Neural progenitor cell (in vitro differentiated cells): ENCODE data around the gene ZDHHC1.
A peak's percentile ranks its signal among the peaks of the same experiment; 100 is the strongest.

Source experiments
- EZH2phosphoT487 ChIP-seq: fragments of 200-600 bp; sonication (generic); IDR thresholded peaks from 2 replicates; pipeline ENCODE4 v1.6.1; 2017; ENCODE audit warnings: antibody characterized with exemption
- TF ChIP-seq, protein P1 (sequence below): fragments of 200-600 bp; sonication (generic); IDR thresholded peaks from 2 replicates; pipeline ENCODE4 v1.5.1; 2017; ENCODE audit warnings: antibody characterized with exemption, mild to moderate bottlenecking

DNA sequence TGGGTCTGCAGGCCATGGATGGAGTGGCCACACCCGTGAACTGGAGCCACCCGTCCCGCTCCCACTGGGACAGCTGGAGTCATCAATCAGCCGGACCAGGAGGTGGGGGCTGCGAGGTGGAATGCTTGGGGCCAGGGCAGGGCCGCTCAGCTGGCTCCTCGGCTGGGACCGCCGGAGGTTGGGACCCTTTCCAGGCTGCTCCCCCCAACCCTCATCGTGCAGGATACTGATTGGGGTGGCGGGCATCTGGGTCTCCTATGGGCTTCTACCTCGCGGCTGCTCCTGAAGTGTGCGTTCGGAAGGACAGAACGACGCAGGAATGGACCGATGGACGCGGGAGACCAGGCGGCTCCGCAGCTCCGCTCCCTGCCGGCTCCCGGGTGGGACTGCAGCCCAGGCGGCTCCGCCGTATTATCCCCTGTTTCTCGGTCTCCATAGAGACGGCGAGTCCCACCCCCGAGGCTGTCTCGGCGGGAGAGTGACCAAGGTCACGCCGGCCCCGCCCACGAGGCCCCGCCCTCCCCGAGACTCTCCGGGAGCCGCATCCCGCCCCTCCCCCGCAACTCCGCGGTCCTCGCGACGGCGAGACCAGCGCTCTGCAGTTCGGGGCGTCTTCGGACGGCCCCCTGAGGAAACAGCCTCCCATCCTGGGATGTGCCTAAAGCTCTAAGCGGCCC is 23.0 kb downstream of the ZDHHC1 start, which contains the start of gene TPPP3:
- TF ChIP-seq, protein P1, sequence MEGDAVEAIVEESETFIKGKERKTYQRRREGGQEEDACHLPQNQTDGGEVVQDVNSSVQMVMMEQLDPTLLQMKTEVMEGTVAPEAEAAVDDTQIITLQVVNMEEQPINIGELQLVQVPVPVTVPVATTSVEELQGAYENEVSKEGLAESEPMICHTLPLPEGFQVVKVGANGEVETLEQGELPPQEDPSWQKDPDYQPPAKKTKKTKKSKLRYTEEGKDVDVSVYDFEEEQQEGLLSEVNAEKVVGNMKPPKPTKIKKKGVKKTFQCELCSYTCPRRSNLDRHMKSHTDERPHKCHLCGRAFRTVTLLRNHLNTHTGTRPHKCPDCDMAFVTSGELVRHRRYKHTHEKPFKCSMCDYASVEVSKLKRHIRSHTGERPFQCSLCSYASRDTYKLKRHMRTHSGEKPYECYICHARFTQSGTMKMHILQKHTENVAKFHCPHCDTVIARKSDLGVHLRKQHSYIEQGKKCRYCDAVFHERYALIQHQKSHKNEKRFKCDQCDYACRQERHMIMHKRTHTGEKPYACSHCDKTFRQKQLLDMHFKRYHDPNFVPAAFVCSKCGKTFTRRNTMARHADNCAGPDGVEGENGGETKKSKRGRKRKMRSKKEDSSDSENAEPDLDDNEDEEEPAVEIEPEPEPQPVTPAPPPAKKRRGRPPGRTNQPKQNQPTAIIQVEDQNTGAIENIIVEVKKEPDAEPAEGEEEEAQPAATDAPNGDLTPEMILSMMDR = peak; percentile 66
- TF ChIP-seq EZH2phosphoT487 = no peak
